ENCODE data around the gene NSL1. TPM values are rescaled to one million over a fixed set of nuclear protein-coding genes. Genes with fewer than 3 reads are reported as not detected.

NSL1 gene
- total RNA-seq, 1 experiment from 2014 or later: 45.6 TPM

GRCh38 chr1:212690816-212691403 lies 100.7 kb downstream of the NSL1 start:
- no peak overlapping the region for H3K4me3 ChIP-seq (ENCODE audit: low read depth, low read length)
- ChIA-PET POLR2A (no interaction called here), CTCF (interaction anchor here (0.9 to 1.3 kb wide), 2 partner anchors 8 to 11 kb away, joined by 3 read pairs; no protein-coding TSS in a partner anchor)
- intact Hi-C loops (cut with micrococcal nuclease; ENCODE audit: unreplicated experiment): no loop called here
- H3K27ac Mint-ChIP-seq (ENCODE audit: unreplicated experiment): no peak overlapping the region
- H3K4me3 Mint-ChIP-seq (ENCODE audit: unreplicated experiment): no peak overlapping the region
- H3K27me3 Mint-ChIP-seq (ENCODE audit: insufficient read depth, unreplicated experiment): peaks cover 16% of the 10 kb centered on the region
- H3K36me3 Mint-ChIP-seq (ENCODE audit: insufficient read depth, unreplicated experiment): no peaks in the 10 kb centered on the region
- H3K27me3 ChIP-seq (replicated peaks; ENCODE audit: control insufficient read depth, insufficient read depth, low read length): peaks cover 3% of the 10 kb centered on the region
- no peak for DNase-seq
- H3K36me3 ChIP-seq (ENCODE audit: control insufficient read depth, insufficient read depth, low read length): no peaks in the 10 kb centered on the region
- no peak for TF ChIP-seq CTCF (IDR thresholded peaks at IDR 0.05; ENCODE audit: insufficient read depth in 1 of 2, low read depth in 1 of 2, low read length in 1 of 2, severe bottlenecking in 1 of 2, unreplicated experiment in 1 of 2)
- no TSS peak for BruUV-seq (replicated peaks)
- H3K9me3 Mint-ChIP-seq (ENCODE audit: unreplicated experiment): no peaks in the 10 kb centered on the region
- no peaks in the 10 kb centered on the region for H3K4me1 ChIP-seq
- H3K9me3 ChIP-seq: no peaks in the 10 kb centered on the region
- no peaks in the 10 kb centered on the region for H3K4me1 Mint-ChIP-seq (ENCODE audit: low read depth, unreplicated experiment)

GRCh38 chr1:212689758-212690529 lies 101.6 kb downstream of the NSL1 start:
- H3K36me3 ChIP-seq (ENCODE audit: control insufficient read depth, insufficient read depth, low read length): no peaks in the 10 kb centered on the region
- POLR2A ChIA-PET: no interaction called here
- peaks cover 10% of the 10 kb centered on the region for H3K27me3 Mint-ChIP-seq (ENCODE audit: insufficient read depth, unreplicated experiment)
- no peak for DNase-seq
- H3K27ac Mint-ChIP-seq (ENCODE audit: unreplicated experiment): no peak overlapping the region
- no peaks in the 10 kb centered on the region for H3K4me1 ChIP-seq
- no peaks in the 10 kb centered on the region for H3K36me3 Mint-ChIP-seq (ENCODE audit: insufficient read depth, unreplicated experiment)
- no peaks in the 10 kb centered on the region for H3K9me3 ChIP-seq
- no peak overlapping the region for H3K4me3 Mint-ChIP-seq (ENCODE audit: unreplicated experiment)
- no peak for TF ChIP-seq CTCF (IDR thresholded peaks at IDR 0.05; ENCODE audit: insufficient read depth in 1 of 2, low read depth in 1 of 2, low read length in 1 of 2, severe bottlenecking in 1 of 2, unreplicated experiment in 1 of 2)
- CTCF ChIA-PET: interaction anchor here (0.9 to 1.3 kb wide), 2 partner anchors 9 to 12 kb away, joined by 3 read pairs; no protein-coding TSS in a partner anchor
- peaks cover 3% of the 10 kb centered on the region for H3K27me3 ChIP-seq (replicated peaks; ENCODE audit: control insufficient read depth, insufficient read depth, low read length)
- H3K9me3 Mint-ChIP-seq (ENCODE audit: unreplicated experiment): no peaks in the 10 kb centered on the region
- no TSS peak for BruUV-seq (replicated peaks)
- H3K4me1 Mint-ChIP-seq (ENCODE audit: low read depth, unreplicated experiment): no peaks in the 10 kb centered on the region
- no peak overlapping the region for H3K4me3 ChIP-seq (ENCODE audit: low read depth, low read length)
- intact Hi-C loops (cut with micrococcal nuclease; ENCODE audit: unreplicated experiment): no loop called here

GRCh38 chr1:212689196-212689725 lies 102.3 kb downstream of the NSL1 start:
- BruUV-seq (replicated peaks): no TSS peak
- CTCF ChIA-PET: interaction anchor here (1.6 kb wide), 1 partner anchor 60 kb away, joined by 4 read pairs; no protein-coding TSS in a partner anchor
- DNase-seq: no peak

More at GRCh38 chr1:212689196-212689725, 102.3 kb downstream of the NSL1 start:
- H3K4me1 ChIP-seq: no peaks in the 10 kb centered on the region
- peaks cover 10% of the 10 kb centered on the region for H3K27me3 Mint-ChIP-seq (ENCODE audit: insufficient read depth, unreplicated experiment)
- no peak for TF ChIP-seq CTCF (IDR thresholded peaks at IDR 0.05; ENCODE audit: insufficient read depth in 1 of 2, low read depth in 1 of 2, low read length in 1 of 2, severe bottlenecking in 1 of 2, unreplicated experiment in 1 of 2)
- no peaks in the 10 kb centered on the region for H3K36me3 ChIP-seq (ENCODE audit: control insufficient read depth, insufficient read depth, low read length)
- H3K9me3 ChIP-seq: no peaks in the 10 kb centered on the region
- intact Hi-C loops (cut with micrococcal nuclease; ENCODE audit: unreplicated experiment): no loop called here
- H3K9me3 Mint-ChIP-seq (ENCODE audit: unreplicated experiment): no peaks in the 10 kb centered on the region
- no peak overlapping the region for H3K4me3 ChIP-seq (ENCODE audit: low read depth, low read length)
- POLR2A ChIA-PET: interaction anchor here (0.5 kb wide), 1 partner anchor 131 kb away, joined by 4 read pairs; no protein-coding TSS in a partner anchor
- no peak overlapping the region for H3K27ac Mint-ChIP-seq (ENCODE audit: unreplicated experiment)
- no peaks in the 10 kb centered on the region for H3K36me3 Mint-ChIP-seq (ENCODE audit: insufficient read depth, unreplicated experiment)
- H3K4me1 Mint-ChIP-seq (ENCODE audit: low read depth, unreplicated experiment): no peaks in the 10 kb centered on the region
- no peak overlapping the region for H3K4me3 Mint-ChIP-seq (ENCODE audit: unreplicated experiment)
- H3K27me3 ChIP-seq (replicated peaks; ENCODE audit: control insufficient read depth, insufficient read depth, low read length): peaks cover 3% of the 10 kb centered on the region
